H1 (cell line): ENCODE data around the gene RIC8A.

Source experiments
- CREB1 ChIP-seq: IDR thresholded peaks from 2 replicates; pipeline ENCODE4 v1.6.1; 2012; ENCODE audit warnings: inconsistent platforms
- POLR2A ChIP-seq, 2 experiments: IDR thresholded peaks; 1 replicate in 1 of 2; 2 replicates in 1 of 2; pipeline ENCODE4 v1.6.1; 2011; ENCODE audit warnings: low read depth in 2 of 2, low read length in 2 of 2, mild to moderate bottlenecking in 2 of 2; ENCODE audit errors: control extremely low read depth in 1 of 2
- TAF1 ChIP-seq: IDR thresholded peaks from 2 replicates; pipeline ENCODE4 v1.6.1; 2011; ENCODE audit warnings: mild to moderate bottlenecking, low read depth, low read length
- TCF12 ChIP-seq: IDR thresholded peaks from 2 replicates; pipeline ENCODE4 v1.6.1; 2011; ENCODE audit warnings: low read depth, mild to moderate bottlenecking, low read length
- TF ChIP-seq, protein P1 (sequence below), 3 experiments: IDR thresholded peaks; 1 replicate in 2 of 3; 2 replicates in 1 of 3; pipeline versions ENCODE4 v1.5.1 to v1.6.1; 2011; ENCODE audit warnings: low read length in 3 of 3, mild to moderate bottlenecking in 3 of 3, inconsistent platforms in 2 of 3, low read depth in 1 of 3, moderate library complexity in 1 of 3; ENCODE audit not compliant: insufficient read depth in 1 of 3; ENCODE audit errors: control extremely low read depth in 1 of 3

DNA sequence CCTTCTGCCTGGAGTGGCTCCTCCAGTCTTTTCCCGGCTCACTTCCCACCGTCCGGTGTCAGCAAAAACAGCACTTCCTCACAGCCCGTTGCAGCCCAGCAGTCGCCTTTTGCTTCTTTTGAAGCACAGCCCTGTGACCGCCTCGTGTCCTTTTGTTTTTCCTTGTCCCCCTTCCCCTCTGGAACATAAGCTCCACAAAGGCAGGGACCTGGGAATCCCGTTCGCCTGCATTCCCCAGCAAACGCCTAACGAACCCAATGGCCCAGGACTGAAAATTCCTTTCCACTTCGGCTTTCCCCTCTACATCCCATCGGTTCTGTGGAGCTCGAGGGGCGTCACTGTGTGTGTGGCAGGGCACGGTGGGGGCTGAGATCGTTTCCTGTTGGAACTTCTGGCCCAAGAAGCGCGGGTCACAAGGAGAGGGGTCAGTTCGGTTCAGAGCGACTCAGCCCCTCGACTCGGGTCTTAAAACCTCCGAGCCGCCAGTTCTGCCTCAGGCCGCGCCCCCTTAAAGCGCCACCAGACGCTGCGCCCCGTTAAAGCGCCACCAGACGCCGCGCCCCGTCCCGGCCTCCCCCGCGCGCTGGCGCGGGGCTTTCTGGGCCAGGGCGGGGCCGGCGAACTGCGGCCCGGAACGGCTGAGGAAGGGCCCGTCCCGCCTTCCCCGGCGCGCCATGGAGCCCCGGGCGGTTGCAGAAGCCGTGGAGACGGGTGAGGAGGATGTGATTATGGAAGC, 841 bp downstream of the RIC8A start:
- TF ChIP-seq, protein P1, sequence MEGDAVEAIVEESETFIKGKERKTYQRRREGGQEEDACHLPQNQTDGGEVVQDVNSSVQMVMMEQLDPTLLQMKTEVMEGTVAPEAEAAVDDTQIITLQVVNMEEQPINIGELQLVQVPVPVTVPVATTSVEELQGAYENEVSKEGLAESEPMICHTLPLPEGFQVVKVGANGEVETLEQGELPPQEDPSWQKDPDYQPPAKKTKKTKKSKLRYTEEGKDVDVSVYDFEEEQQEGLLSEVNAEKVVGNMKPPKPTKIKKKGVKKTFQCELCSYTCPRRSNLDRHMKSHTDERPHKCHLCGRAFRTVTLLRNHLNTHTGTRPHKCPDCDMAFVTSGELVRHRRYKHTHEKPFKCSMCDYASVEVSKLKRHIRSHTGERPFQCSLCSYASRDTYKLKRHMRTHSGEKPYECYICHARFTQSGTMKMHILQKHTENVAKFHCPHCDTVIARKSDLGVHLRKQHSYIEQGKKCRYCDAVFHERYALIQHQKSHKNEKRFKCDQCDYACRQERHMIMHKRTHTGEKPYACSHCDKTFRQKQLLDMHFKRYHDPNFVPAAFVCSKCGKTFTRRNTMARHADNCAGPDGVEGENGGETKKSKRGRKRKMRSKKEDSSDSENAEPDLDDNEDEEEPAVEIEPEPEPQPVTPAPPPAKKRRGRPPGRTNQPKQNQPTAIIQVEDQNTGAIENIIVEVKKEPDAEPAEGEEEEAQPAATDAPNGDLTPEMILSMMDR (IDR thresholded peaks at IDR 0.05; ENCODE audit: control extremely low read depth in 1 of 3, insufficient read depth in 1 of 3, low read depth in 1 of 3, low read length in 3 of 3): no peak
- peak in 1 of 2 experiments; percentile 45; a peak in 2 of 3 replicates for TF ChIP-seq POLR2A (IDR thresholded peaks at IDR 0.05; ENCODE audit: control extremely low read depth in 1 of 2, low read depth in 2 of 2, low read length in 2 of 2)
- TF ChIP-seq CREB1: peak; percentile 41; the same call in 1 of the 2 replicates
- no peak for TF ChIP-seq TCF12
- TF ChIP-seq TAF1: peak; percentile 62
